Upper lobe of left lung (tissue), 4 donors: ENCODE results near the gene ADAM15.

Experiments used
- EP300 ChIP-seq, 4 donors: sonication (generic); formaldehyde crosslinking; IDR thresholded peaks; one replicate each; pipeline ENCODE4 v1.5.1; 2017; ENCODE audit warnings: antibody characterized with exemption in 4 of 4, control low read depth in 2 of 4
- POLR2A ChIP-seq, 4 donors: fragments of 450-650 bp; IDR thresholded peaks; one replicate each; pipeline ENCODE4 v1.5.1; 2016 to 2017; ENCODE audit warnings: antibody characterized with exemption in 4 of 4, mild to moderate bottlenecking in 2 of 4
- POLR2AphosphoS5 ChIP-seq, 2 donors: sonication (generic); formaldehyde crosslinking; IDR thresholded peaks; one replicate each; pipeline ENCODE4 v1.5.1; 2017; ENCODE audit warnings: antibody characterized with exemption in 2 of 2
- TF ChIP-seq, protein P1 (sequence below), 6 experiments: fragments of 450-650 bp in 4 of 6; fragments of 200-600 bp in 2 of 6; sonication (generic) in 2 of 6; IDR thresholded peaks; one replicate each; pipeline ENCODE4 v1.5.1; 2016 to 2019; ENCODE audit warnings: antibody characterized with exemption in 6 of 6

DNA sequence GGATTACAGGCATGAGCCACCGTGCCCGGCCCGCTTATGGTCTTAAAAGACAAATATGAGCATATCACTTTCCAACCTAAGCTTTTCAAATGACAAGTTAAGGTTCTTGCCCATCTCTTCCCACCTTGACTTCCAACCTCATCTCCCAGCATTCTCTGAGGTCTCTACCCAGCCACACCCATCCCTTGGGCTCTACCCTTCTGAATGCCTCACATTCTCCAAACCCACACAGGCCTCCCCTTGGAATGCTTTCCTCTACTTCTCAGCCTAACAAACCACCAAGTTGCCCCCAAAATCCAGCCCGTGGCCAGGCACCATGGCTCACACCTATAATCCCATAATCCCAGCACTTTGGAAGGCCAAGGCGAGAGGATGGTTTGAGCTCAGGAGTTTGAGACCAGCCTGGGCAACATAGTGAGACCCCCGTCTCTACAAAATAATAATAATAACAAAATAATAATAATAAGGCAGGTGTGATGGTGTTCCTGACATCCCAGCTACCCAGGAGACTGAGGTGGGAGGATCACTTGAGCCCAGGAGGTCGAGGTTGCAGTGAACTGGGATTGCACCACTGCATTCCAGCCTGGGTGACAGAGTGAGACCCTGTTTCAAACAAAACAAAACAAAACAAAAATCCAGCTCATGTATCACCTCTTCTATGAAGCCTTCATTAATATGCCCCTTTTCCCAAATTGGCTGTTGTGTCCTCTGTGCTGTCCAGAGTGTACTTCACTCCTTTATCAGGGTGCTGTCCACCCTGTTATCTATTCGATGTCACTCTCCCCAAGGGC is 28.8 kb upstream of the ADAM15 start:
- TF ChIP-seq EP300 (IDR thresholded peaks at IDR 0.05), result no peak
- TF ChIP-seq, protein P1, sequence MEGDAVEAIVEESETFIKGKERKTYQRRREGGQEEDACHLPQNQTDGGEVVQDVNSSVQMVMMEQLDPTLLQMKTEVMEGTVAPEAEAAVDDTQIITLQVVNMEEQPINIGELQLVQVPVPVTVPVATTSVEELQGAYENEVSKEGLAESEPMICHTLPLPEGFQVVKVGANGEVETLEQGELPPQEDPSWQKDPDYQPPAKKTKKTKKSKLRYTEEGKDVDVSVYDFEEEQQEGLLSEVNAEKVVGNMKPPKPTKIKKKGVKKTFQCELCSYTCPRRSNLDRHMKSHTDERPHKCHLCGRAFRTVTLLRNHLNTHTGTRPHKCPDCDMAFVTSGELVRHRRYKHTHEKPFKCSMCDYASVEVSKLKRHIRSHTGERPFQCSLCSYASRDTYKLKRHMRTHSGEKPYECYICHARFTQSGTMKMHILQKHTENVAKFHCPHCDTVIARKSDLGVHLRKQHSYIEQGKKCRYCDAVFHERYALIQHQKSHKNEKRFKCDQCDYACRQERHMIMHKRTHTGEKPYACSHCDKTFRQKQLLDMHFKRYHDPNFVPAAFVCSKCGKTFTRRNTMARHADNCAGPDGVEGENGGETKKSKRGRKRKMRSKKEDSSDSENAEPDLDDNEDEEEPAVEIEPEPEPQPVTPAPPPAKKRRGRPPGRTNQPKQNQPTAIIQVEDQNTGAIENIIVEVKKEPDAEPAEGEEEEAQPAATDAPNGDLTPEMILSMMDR (IDR thresholded peaks at IDR 0.05), result no peak
- no peak for TF ChIP-seq POLR2A (IDR thresholded peaks at IDR 0.05)
- TF ChIP-seq POLR2AphosphoS5 (IDR thresholded peaks at IDR 0.05), result no peak
